HG03442 (cell line): Measurements from ENCODE around the gene EBF3.

Experiments used
- ATAC-seq: cut with Tn5 transposase; IDR thresholded peaks from one replicate; pipeline ENCODE4 v1.9.1; 2021; ENCODE audit warnings: mild to moderate bottlenecking, moderate library complexity; ENCODE audit not compliant: unreplicated experiment

Gene EBF3

DNA sequence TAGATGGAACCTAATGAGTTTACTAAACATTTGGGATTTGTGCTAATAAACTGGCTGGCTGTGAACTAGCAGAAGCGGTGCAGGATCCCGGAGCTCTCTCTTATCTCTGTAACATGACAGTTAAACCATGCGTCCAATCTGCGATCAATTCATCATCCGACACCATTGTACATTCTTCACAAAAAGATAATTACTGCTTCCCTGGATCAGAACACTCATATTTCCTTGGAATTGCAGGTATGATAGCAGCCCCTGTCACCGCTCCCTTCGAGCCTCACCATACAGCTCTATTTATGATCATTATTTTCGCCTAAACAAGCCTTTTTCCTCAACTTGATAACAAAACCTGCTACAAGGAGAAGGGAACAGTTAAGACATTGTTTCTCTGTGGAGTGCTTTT lies 18.5 kb downstream of the EBF3 start:
- no peak for ATAC-seq

DNA sequence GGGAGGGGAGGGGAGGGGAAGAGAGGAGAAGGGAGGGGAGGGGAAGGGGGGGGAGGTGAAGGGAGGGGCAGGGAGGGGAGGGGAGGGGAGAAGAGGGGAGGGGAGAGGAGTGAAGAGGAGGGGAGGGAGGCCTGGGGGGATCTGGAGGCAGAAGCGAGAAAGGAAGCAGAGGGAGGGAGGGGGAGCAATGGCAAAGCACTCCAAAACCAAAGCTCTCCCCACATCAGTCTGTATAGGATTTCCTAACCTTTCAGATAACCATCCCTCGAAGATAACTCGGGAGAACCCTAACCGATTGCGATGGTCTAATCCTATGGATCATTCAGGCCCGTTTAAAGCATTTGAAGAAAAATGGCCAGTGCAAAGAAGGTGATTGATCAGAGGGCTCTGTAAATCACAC lies 19.0 kb downstream of the EBF3 start:
- no peak for ATAC-seq

DNA sequence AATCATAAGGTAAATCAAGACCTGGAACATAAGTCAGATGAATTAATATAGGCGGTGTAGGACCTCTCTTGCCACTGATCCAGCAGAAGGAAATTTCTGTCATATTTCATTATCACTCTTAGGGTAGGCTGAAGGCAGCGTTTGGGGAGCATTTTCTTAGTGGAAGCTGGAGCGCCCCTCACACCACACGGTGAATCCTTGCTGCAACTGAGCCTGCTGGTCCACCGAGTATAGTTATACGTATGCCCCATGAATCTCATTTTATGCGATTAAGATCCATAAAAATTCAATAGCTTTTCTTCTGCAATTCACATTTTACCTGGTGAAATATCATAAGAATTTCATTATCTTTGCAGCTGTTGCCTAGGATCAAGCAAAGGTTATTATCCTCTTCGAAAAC lies 19.6 kb downstream of the EBF3 start:
- ATAC-seq = no peak

DNA sequence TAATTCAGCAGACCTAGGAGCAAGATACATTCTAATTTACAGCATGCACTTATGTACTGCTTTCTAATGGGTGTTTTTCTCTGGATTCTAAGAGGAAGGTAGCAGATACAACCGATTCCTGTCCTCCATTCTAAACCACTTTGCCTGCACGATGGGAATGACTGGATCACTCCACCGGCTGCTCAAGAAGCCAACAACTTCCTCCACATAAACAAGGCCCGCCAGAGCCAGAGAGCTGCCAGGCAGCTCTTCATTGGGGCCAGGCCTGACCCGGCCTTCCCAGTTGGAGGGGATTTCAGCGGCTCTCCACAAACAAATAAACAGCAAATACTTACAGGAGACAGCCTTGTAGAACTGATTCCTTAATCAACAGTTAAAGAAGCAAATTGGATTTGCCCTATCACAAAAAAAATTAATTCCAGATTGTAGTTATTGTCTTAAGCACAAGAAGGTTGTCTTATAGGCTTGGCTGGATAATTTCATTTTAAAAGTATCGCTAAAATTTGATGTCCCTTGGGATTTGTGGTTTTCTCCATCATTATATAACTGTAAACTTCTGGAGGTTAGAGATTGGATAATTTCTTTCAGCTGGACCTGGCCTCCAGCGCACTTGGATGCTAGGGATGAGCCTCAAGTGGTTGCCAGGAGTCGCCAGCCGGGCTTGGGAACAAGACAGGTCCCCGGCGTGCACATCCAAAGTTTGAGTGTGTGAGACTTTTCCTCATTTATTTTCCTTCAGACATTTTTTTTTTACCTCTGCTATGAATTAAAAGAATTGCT lies 20.9 kb downstream of the EBF3 start:
- no peak for ATAC-seq

- no peak for ATAC-seq
Measured at GRCh38 chr10:129942391-129942790, 21.7 kb downstream of the EBF3 start.

DNA sequence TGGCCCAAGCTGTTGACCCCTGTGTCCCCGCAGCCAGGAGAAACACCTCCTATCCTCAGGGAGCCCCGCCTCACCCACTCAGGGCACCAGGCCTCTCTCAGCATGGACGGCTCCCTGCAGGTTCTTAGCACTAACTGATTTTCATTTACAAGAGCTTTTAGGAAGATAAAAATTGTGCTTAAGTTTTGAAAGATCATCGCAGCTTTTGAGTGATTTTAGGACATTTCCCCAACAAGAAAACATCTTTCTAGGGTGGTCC lies 22.1 kb downstream of the EBF3 start:
- no peak for ATAC-seq

DNA sequence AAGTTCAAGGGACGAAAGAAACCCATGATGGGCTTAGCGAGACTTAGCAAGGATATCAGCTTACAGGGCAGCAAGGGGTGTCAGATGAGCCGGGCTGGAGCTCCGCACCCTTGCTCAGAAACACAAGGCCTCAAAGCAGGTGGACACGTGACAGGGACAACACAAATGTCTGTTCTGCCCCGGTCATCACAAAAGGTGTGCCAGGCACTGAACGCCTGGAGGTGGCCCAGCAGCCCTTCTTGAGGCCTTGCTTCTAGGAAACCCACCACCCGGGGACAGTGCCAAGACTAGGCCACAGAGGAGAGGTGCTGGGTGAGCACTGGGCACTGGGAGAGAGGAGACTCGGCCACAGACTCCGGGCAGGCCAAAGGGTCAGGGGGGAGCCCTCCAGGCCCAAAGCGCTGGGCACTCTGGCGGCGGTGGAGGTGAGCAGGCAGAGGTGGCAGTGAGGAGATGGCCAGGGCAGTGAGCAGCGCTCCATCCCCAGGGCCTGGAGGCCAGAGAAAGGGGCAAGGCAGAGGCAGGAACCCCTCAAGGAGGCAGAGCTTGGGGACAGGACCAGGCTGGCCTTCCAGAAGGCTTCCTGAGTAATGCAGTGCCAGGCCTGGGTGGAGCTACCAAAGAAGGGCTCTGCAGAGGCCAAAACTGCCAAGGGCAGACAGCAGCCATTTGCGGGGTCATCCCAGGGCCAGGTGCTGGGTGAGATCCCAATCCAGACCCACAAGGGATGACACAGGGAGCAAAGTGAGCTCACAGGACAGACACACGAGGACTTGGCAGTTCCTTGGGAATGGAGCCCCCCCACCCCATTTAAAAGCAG lies 22.7 kb downstream of the EBF3 start:
- no peak for ATAC-seq

- no peak for ATAC-seq
Measured at GRCh38 chr10:129940617-129941198, 23.4 kb downstream of the EBF3 start.

DNA sequence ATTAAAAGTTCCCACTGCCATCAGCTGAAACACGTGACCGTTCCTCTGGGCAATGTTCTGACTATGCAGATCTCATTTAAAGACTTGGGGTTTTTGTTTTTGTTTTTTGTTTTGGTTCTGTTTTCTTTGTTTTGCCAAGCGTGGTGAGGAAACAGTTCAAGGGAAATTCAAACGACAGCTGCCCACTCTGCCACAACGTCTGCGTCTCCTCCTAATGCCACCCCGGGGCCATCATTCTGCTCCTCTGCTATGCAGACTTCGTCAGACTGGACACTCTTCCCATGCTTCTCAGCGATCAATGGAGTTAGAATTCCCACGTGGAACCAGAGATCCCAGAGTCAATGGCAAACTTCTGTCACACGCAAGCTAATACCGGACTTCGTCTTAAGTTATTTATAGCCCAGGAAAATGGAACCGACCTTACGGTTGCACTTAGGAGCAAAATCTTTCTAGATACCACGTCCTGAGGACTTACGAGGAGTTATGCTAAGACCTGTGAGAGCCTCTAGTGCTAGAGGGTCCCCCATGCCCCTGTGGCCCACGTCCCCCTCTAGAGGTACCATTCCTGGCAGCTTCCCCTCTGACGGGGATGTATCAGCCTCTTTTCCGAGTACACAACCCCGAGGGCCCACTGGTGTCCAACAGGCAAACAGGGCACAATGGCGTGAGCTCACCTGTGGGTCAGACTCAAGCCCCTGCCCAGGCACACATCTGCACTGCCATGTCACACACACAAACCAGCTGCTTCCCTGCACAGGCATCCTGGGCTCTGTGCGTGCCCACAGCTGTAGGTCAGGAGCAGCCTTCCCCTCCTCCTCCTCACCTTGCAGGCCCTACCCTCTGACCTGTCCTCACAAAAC lies 24.4 kb downstream of the EBF3 start:
- no peak for ATAC-seq

GRCh38 chr10:129938460-129938859 lies 25.6 kb downstream of the EBF3 start:
- ATAC-seq = no peak

- ATAC-seq = no peak
Measured at GRCh38 chr10:129937351-129937751, 26.7 kb downstream of the EBF3 start.

DNA sequence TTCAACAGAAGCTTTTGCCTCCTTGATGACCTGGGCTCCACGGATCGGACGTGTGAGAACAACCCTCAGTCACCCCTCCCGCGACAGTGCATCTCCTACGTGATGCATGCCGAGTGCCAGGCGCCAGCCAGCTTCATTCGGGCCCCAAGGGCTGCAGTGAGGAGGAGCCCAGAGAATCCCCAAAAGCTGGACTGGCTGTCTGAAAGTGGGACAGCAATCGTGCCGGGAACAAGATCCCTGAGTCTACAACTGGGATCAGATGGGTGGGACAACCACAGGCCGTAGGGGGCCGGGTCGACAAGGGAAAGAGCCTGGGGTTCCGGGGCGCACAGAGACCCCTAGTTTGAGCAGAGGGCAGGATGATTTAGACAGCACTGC lies 27.2 kb downstream of the EBF3 start:
- ATAC-seq = no peak

- no peak for ATAC-seq
Measured at GRCh38 chr10:129936266-129936922, 27.7 kb downstream of the EBF3 start.

DNA sequence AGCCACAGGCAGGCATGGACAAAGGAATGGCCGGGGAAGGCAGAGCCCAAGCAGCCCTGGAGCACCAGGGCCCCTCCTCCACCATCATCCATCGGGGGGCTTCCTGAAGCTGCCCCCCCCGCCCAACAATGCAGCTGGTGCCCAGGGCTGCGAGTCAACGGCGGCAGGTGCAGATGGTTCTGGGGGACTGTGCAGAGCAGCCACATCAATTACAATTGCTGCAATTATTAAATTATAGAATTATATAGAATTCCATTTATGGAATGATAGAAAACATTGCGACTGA lies 28.3 kb downstream of the EBF3 start:
- no peak for ATAC-seq

DNA sequence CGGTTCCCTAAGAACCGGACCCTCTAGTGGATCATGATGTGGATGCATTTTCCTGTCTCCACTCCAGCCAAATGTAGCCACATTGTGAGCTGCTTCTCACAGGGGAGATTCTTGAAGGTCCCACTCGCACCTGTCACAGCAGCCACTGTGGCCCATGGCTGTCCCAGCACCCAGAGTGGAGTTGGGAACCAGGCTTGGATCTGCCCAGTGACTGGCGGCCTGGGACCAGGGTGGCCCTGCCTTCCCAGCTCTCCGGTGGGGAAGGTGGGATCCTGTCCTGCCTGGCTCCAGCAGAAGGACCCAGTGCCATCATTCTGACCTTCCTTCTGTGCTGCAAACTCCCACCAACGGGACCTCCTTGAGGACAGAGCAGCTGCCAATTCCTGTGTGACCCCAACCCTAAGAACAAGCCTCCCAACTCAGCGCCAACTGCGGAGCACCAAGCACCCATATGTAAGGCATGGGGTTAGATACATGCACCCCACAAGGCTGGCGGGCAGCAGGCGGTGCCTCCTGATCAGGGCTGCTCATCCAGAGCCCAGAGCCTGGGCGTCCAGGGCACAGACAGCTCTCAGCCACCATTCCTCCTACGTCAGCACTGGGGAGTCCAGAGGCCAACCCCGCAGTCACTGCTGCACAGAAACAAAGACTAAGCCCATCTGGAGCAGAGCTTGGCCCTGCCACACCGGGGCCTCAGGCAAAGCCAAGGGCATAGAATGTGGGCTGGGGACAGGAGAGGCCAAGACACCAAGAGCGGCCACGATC lies 28.8 kb downstream of the EBF3 start:
- ATAC-seq = no peak

- no peak for ATAC-seq
Measured at GRCh38 chr10:129934196-129934925, 29.7 kb downstream of the EBF3 start.

DNA sequence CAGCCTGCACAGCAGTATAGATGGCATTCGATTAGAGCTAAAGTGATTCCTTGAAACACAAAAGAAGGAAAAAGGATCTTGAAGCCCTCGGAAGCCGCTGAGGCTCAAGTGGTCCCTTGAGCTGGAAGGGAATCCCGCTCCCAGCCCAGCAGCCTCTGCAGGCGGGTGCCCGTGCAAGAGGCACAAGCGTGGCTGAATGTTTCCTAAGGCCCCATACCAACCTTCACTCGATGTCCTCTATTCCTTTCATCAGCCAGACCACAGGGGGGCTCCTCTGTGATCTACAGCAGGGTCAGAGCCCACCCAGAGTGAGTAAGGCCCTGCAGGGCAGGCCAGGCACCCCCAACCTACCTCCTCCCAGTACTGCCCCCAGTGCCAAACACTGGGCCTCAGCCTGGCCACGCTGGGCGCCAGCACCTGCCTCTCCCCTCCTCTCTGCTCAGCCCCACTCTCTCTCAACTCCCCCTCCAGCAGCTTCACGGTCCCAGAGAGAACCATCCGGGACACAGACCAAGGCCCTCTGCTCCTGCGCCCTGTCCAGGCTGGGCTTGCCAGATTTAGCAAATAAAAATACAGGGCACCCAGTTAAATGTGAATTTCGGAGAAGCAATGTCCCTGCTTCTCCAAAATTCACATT lies 30.5 kb downstream of the EBF3 start:
- no peak for ATAC-seq

GRCh38 chr10:129932751-129933433 lies 31.2 kb downstream of the EBF3 start:
- ATAC-seq = no peak

DNA sequence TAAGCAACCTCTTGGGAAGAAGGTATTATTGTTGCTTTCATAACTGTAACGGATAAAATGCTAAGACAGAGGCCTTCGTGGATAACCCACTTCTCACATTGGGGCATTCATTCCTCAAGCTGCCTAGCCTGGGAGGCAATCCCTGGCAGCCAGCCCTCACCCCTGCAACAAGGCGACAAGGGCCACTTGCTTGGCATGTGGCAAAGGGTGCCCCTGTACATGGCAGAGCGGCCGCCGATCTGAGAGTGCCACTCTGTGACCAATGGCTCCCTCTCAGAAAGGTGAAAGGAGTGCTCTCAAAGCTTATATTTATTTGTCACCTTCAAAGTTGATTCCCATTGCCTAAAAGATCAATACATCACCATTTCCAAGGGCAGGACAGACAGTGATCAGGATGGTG lies 31.9 kb downstream of the EBF3 start:
- ATAC-seq = no peak
